Measurements from ENCODE around the gene ARHGEF19. TPM values are rescaled to one million over a fixed set of nuclear protein-coding genes. Genes with fewer than 3 reads are reported as not detected.

Gene ARHGEF19
- total and polyA plus RNA-seq, 2 of the 13 experiments (the other 11 are each of a cell fraction or from before 2014, with no cell fraction given), result 1.7 to 1.8 TPM

GRCh38 chr1:16164213-16165072 lies 48.0 kb downstream of the ARHGEF19 start (continued):
- TF ChIP-seq BORCS8-MEF2B (CRISPR knock-in tag; IDR thresholded peaks at IDR 0.05) (no peak), SP5 (CRISPR knock-in tag; IDR thresholded peaks at IDR 0.05; ENCODE audit: borderline replicate concordance, low read depth) (peak; percentile 80; the same call in 1 of the 2 replicates), ZNF256 (CRISPR knock-in tag; conservative IDR thresholded peaks at IDR 0.05) (no peak), NR2F1 (CRISPR knock-in tag; IDR thresholded peaks at IDR 0.05) (no peak), ZSCAN29 (CRISPR knock-in tag; conservative IDR thresholded peaks at IDR 0.05) (0 out of 2 replicates have a peak, but pooled peaks have one; percentile 37), ZNF772 (CRISPR knock-in tag; IDR thresholded peaks at IDR 0.05) (0 out of 2 replicates have a peak, but pooled peaks have one; percentile 53), ETV5 (CRISPR knock-in tag; IDR thresholded peaks at IDR 0.05; ENCODE audit: borderline replicate concordance) (0 out of 2 replicates have a peak, but pooled peaks have one; percentile 36), YEATS2 (CRISPR knock-in tag; IDR thresholded peaks at IDR 0.05; ENCODE audit: borderline replicate concordance) (0 out of 2 replicates have a peak, but pooled peaks have one; percentile 49), SKI (IDR thresholded peaks at IDR 0.05; ENCODE audit: partially characterized antibody) (peak; percentile 47), PRDM4 (CRISPR knock-in tag; IDR thresholded peaks at IDR 0.05; ENCODE audit: borderline replicate concordance) (no peak), CAMTA2 (CRISPR knock-in tag; IDR thresholded peaks at IDR 0.05; ENCODE audit: borderline replicate concordance) (no peak), FOXA3 (CRISPR knock-in tag; IDR thresholded peaks at IDR 0.05) (peak; percentile 76), PHF20 (CRISPR knock-in tag; IDR thresholded peaks at IDR 0.05) (peak; percentile 29; the same call in 1 of the 2 replicates), SMAD3 (CRISPR knock-in tag; IDR thresholded peaks at IDR 0.05) (0 out of 2 replicates have a peak, but pooled peaks have one; percentile 45), SCMH1 (CRISPR knock-in tag; IDR thresholded peaks at IDR 0.05; ENCODE audit: borderline replicate concordance) (no peak), ZFAT (CRISPR knock-in tag; conservative IDR thresholded peaks at IDR 0.05) (no peak), ZNF800 (CRISPR knock-in tag; IDR thresholded peaks at IDR 0.05) (0 out of 2 replicates have a peak, but pooled peaks have one; percentile 41), STAG1 (CRISPR knock-in tag; IDR thresholded peaks at IDR 0.05) (peak; percentile 21; the same call in 1 of the 2 replicates)
- TF ChIP-seq, protein P1, sequence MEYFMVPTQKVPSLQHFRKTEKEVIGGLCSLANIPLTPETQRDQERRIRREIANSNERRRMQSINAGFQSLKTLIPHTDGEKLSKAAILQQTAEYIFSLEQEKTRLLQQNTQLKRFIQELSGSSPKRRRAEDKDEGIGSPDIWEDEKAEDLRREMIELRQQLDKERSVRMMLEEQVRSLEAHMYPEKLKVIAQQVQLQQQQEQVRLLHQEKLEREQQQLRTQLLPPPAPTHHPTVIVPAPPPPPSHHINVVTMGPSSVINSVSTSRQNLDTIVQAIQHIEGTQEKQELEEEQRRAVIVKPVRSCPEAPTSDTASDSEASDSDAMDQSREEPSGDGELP (IDR thresholded peaks at IDR 0.05; ENCODE audit: borderline replicate concordance, low read depth), result peak; percentile 99
- TF ChIP-seq, protein P2, sequence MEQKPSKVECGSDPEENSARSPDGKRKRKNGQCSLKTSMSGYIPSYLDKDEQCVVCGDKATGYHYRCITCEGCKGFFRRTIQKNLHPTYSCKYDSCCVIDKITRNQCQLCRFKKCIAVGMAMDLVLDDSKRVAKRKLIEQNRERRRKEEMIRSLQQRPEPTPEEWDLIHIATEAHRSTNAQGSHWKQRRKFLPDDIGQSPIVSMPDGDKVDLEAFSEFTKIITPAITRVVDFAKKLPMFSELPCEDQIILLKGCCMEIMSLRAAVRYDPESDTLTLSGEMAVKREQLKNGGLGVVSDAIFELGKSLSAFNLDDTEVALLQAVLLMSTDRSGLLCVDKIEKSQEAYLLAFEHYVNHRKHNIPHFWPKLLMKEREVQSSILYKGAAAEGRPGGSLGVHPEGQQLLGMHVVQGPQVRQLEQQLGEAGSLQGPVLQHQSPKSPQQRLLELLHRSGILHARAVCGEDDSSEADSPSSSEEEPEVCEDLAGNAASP (CRISPR knock-in tag; IDR thresholded peaks at IDR 0.05; ENCODE audit: borderline replicate concordance), result peak; percentile 12; the same call in 1 of the 2 replicates
- TF ChIP-seq, protein P3, sequence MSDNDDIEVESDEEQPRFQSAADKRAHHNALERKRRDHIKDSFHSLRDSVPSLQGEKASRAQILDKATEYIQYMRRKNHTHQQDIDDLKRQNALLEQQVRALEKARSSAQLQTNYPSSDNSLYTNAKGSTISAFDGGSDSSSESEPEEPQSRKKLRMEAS (IDR thresholded peaks at IDR 0.05), result no peak; the same call in 1 of the 2 replicates

Measured in HepG2 (cell line).